ENCODE data around the gene CDH13. TPM values are rescaled to one million over a fixed set of nuclear protein-coding genes. Genes with fewer than 3 reads are reported as not detected.

Gene CDH13
- total and polyA plus RNA-seq, 2 of the 8 experiments (the other 6 are each of a cell fraction or from before 2014, with no cell fraction given), result 2.3 to 2.4 TPM

DNA sequence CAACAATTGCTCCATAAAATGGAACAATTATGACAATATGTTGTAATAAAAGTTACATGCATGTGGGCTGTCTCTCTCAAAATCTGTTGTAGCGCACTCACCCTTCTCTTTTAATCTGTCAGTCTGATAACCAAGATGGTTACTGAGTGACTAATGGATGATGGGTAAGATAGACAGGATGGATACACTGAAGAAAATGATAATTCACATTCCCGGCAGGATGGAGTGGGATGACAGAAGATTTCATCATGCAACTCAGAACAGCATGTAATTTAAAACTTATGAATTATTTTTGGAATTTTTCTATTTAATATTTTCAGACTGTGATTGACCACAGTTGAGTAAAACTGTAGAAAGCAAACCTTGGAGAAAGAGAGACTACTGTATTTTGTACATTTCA, 30.5 kb downstream of the CDH13 start:
- Histone ChIP-seq H4K5ac (ENCODE audit: insufficient read length, low read depth, low read length) (no peak overlapping the region), H2BK20ac (ENCODE audit: low read length) (no peak overlapping the region), H3K27ac (ENCODE audit: low read depth, low read length) (no peak overlapping the region), H2BK15ac (ENCODE audit: low read length) (no peak overlapping the region), H3K36me3 (ENCODE audit: control insufficient read depth in 2 of 4, insufficient read depth in 4 of 4, low read length in 3 of 4) (no peaks in the 10 kb centered on the region), H3K27me3 (replicated peaks in 1 of 4; ENCODE audit: control insufficient read depth in 3 of 4, extremely low read depth in 1 of 4, insufficient read depth in 3 of 4, low read length in 3 of 4) (no peaks in the 10 kb centered on the region), H3K79me1 (ENCODE audit: low read depth, low read length) (no peaks in the 10 kb centered on the region; the same call in 1 of the 2 replicates), H3K4me2 (ENCODE audit: insufficient read depth in 1 of 2, low read depth in 2 of 2, low read length in 2 of 2) (no peak overlapping the region), H3K4me3 (ENCODE audit: extremely low read depth in 1 of 4, insufficient read depth in 2 of 4, low read depth in 3 of 4, low read length in 4 of 4) (no peak overlapping the region), H3K56ac (replicated peaks; ENCODE audit: insufficient read length, low read depth, low read length) (no peak overlapping the region), H4K91ac (replicated peaks; ENCODE audit: insufficient read length, low read length) (no peak overlapping the region), H3K23ac (ENCODE audit: insufficient read length) (no peak overlapping the region), H2AFZ (ENCODE audit: low read length) (no peak overlapping the region), H4K8ac (ENCODE audit: extremely low read depth, insufficient read depth, low read length) (no peak overlapping the region), H2AK5ac (ENCODE audit: low read depth, low read length) (no peak overlapping the region), H4K20me1 (replicated peaks in 1 of 2; ENCODE audit: control insufficient read depth in 1 of 2, insufficient read depth in 2 of 2, low read length in 2 of 2) (no peaks in the 10 kb centered on the region), H3K9ac (replicated peaks in 1 of 4; ENCODE audit: extremely low read depth in 1 of 4, low read depth in 3 of 4, low read length in 3 of 4) (no peak overlapping the region), H2BK5ac (ENCODE audit: low read depth, low read length) (no peak overlapping the region), H3K79me2 (ENCODE audit: control insufficient read depth in 1 of 2, insufficient read depth in 2 of 2, low read length in 2 of 2) (no peaks in the 10 kb centered on the region), H2BK120ac (replicated peaks; ENCODE audit: low read depth, low read length) (no peak overlapping the region), H3K4ac (replicated peaks; ENCODE audit: insufficient read length, low read depth, low read length) (no peak overlapping the region), H3K4me1 (replicated peaks in 1 of 4; ENCODE audit: control insufficient read depth in 3 of 4, insufficient read depth in 4 of 4, low read length in 3 of 4) (no peaks in the 10 kb centered on the region; a peak in 1 of 7 replicates), H3K23me2 (ENCODE audit: low read depth, low read length) (no peaks in the 10 kb centered on the region), H3K14ac (ENCODE audit: insufficient read length) (no peak overlapping the region), H2BK12ac (ENCODE audit: low read depth, low read length) (no peak overlapping the region), H3K9me3 (ENCODE audit: insufficient read depth in 2 of 2, low read depth in 1 of 2, low read length in 1 of 2) (no peaks in the 10 kb centered on the region), H3K18ac (ENCODE audit: extremely low read depth, low read length) (no peak overlapping the region)
- ChIA-PET CTCF (ENCODE audit: partially characterized antibody) (interaction anchor here (0.7 to 5.9 kb wide), 5 partner anchors 14 to 394 kb away, joined by 3 to 37 read pairs (median 3); no protein-coding TSS in a partner anchor), POLR2A (ENCODE audit: partially characterized antibody) (interaction anchor here (0.9 kb wide), 1 partner anchor 13 kb away, joined by 3 read pairs; no protein-coding TSS in a partner anchor)
- DNase-seq (ENCODE audit: low read depth in 1 of 2, low spot score in 2 of 2) (no peak), FAIRE-seq (no peak)
- 90% methylated on average over 2 of the region's 2 CpGs; no CpG with 5 or more reads in 1 of the 2 experiments for WGBS, 2 experiments (ENCODE audit: extremely low coverage in 1 of 2, insufficient coverage in 1 of 2, insufficient read length in 1 of 2, insufficient replicate concordance in 2 of 2, low coverage in 1 of 2, low lambda C conversion rate in 2 of 2, missing lambda C conversion rate in 1 of 2)
- TF ChIP-seq SIN3A (conservative IDR thresholded peaks at IDR 0.05 in 1 of 2, IDR thresholded peaks at IDR 0.05 in 1 of 2; ENCODE audit: low read depth in 1 of 2, low read length in 2 of 2) (no peak), FOSL1 (IDR thresholded peaks at IDR 0.05; ENCODE audit: insufficient read depth, low read depth, low read length) (no peak), RBBP5 (IDR thresholded peaks at IDR 0.05; ENCODE audit: borderline replicate concordance, low read depth, low read length) (no peak), BRCA1 (IDR thresholded peaks at IDR 0.05; ENCODE audit: low read depth, low read length) (no peak), HDAC2 (IDR thresholded peaks at IDR 0.05; ENCODE audit: borderline replicate concordance in 1 of 2, low read depth in 2 of 2, low read length in 2 of 2) (no peak), SIX5 (IDR thresholded peaks at IDR 0.05; ENCODE audit: low read depth, low read length) (no peak), POLR2AphosphoS5 (IDR thresholded peaks at IDR 0.05; ENCODE audit: low read depth, low read length) (no peak), GABPA (IDR thresholded peaks at IDR 0.05; ENCODE audit: borderline replicate concordance, insufficient read depth, low read length) (no peak), YY1 (IDR thresholded peaks at IDR 0.05; ENCODE audit: low read depth, low read length) (no peak)
- TF ChIP-seq, protein P1, sequence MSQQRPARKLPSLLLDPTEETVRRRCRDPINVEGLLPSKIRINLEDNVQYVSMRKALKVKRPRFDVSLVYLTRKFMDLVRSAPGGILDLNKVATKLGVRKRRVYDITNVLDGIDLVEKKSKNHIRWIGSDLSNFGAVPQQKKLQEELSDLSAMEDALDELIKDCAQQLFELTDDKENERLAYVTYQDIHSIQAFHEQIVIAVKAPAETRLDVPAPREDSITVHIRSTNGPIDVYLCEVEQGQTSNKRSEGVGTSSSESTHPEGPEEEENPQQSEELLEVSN (IDR thresholded peaks at IDR 0.05), result no peak
- TF ChIP-seq, protein P2, sequence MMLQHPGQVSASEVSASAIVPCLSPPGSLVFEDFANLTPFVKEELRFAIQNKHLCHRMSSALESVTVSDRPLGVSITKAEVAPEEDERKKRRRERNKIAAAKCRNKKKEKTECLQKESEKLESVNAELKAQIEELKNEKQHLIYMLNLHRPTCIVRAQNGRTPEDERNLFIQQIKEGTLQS (IDR thresholded peaks at IDR 0.05; ENCODE audit: insufficient read depth, low read depth, low read length), result no peak
- TF ChIP-seq, protein P3, sequence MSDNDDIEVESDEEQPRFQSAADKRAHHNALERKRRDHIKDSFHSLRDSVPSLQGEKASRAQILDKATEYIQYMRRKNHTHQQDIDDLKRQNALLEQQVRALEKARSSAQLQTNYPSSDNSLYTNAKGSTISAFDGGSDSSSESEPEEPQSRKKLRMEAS (IDR thresholded peaks at IDR 0.05), result no peak
